PC-3 (cell line): ENCODE results near the gene MYO5B. TPM values are rescaled to one million over a fixed set of nuclear protein-coding genes. Genes with fewer than 3 reads are reported as not detected.
"Not testable (repeated sequence)": the region's sequence is repeated elsewhere in the genome, so short reads cannot be mapped to it uniquely, and the experiment has no call there.

Experiments
- ATAC-seq: fragments of 200-7000 bp; cut with Tn5 transposase; 2 replicates; pipeline ENCODE4 v1.9.1; 2020; ENCODE audit warnings: mild to moderate bottlenecking, moderate library complexity
- BruUV-seq: library from RNA; stranded (reverse); fragments of 400-500 nt; replicated peaks from 2 replicates; lab custom pipeline; 2021; lab: Mats Ljungman, UMichigan
- CTCF ChIA-PET: fragments of 300-600 bp; sonication (Branson Sonifier 250); formaldehyde crosslinking; loops from one replicate; lab custom pipeline; 2022; ENCODE audit warnings: antibody characterized with exemption; lab: Charles Lee
- POLR2A ChIA-PET: fragments of 300-600 bp; sonication (Branson Sonifier 250); formaldehyde crosslinking; loops from one replicate; lab custom pipeline; 2022; ENCODE audit warnings: antibody characterized with exemption; ENCODE audit not compliant: unreplicated experiment; lab: Charles Lee
- DNase-seq: peaks from one replicate; pipeline ENCODE4 v3.0.0-alpha.2; 2015
- H2AFZ ChIP-seq: fragments of 300-600 bp; sonication (generic); 2 replicates; pipeline ENCODE4 v1.6.0; 2016; ENCODE audit warnings: antibody characterized with exemption, low read length
- H3F3A ChIP-seq: fragments of 300-600 bp; sonication (generic); one replicate; pipeline ENCODE4 v1.6.0; 2017; ENCODE audit warnings: antibody characterized with exemption, low read length, control low read depth, mild to moderate bottlenecking; ENCODE audit not compliant: unreplicated experiment
- H3K27ac ChIP-seq: fragments of 300-600 bp; sonication (generic); 2 replicates; pipeline ENCODE4 v1.5.1; 2016; ENCODE audit warnings: mild to moderate bottlenecking, low read length
- H3K27me3 ChIP-seq: fragments of 300-600 bp; sonication (generic); 2 replicates; pipeline ENCODE4 v1.6.1; 2016; ENCODE audit warnings: low read length, mixed read lengths
- H3K36me3 ChIP-seq: fragments of 300-600 bp; sonication (generic); 2 replicates; pipeline ENCODE4 v1.6.1; 2016; ENCODE audit warnings: low read depth, mixed run types, low read length, mixed read lengths
- H3K4me1 ChIP-seq: fragments of 300-600 bp; sonication (generic); 2 replicates; pipeline ENCODE4 v1.5.1; 2016; ENCODE audit warnings: low read length; ENCODE audit not compliant: insufficient read depth
- H3K4me2 ChIP-seq: fragments of 300-600 bp; sonication (generic); 2 replicates; pipeline ENCODE4 v1.6.0; 2016; ENCODE audit warnings: low read length
- H3K4me3 ChIP-seq: fragments of 300-600 bp; sonication (generic); 2 replicates; pipeline ENCODE4 v1.5.1; 2016; ENCODE audit warnings: mild to moderate bottlenecking, low read length, mixed read lengths
- H3K79me2 ChIP-seq: fragments of 300-600 bp; sonication (generic); 2 replicates; pipeline ENCODE4 v1.6.1; 2017; ENCODE audit warnings: low read length, mixed read lengths
- H3K9ac ChIP-seq: fragments of 300-600 bp; sonication (generic); 2 replicates; pipeline ENCODE4 v1.6.0; 2016; ENCODE audit warnings: mild to moderate bottlenecking, low read length
- H3K9me2 ChIP-seq: fragments of 300-600 bp; sonication (generic); replicated peaks from 2 replicates; pipeline ENCODE4 v1.6.1; 2016; ENCODE audit warnings: mixed run types, low read length, mixed read lengths
- H3K9me3 ChIP-seq: fragments of 300-600 bp; sonication (generic); 2 replicates; pipeline ENCODE4 v1.6.1; 2016; ENCODE audit warnings: low read length, mixed read lengths
- H4K20me1 ChIP-seq: fragments of 300-600 bp; sonication (generic); 2 replicates; pipeline ENCODE4 v1.6.1; 2016; ENCODE audit warnings: low read length, mixed read lengths
- CTCF ChIP-seq: fragments of 300-600 bp; sonication (generic); conservative IDR thresholded peaks from 2 replicates; pipeline ENCODE4 v1.5.1; 2017; ENCODE audit warnings: antibody characterized with exemption, low read depth, mild to moderate bottlenecking, low read length
- EZH2 ChIP-seq: fragments of 300-600 bp; sonication (generic); IDR thresholded peaks from one replicate; pipeline ENCODE4 v1.6.1; 2017; ENCODE audit warnings: antibody characterized with exemption, mild to moderate bottlenecking, low read length; ENCODE audit not compliant: unreplicated experiment
- EZH2phosphoT487 ChIP-seq: fragments of 300-600 bp; sonication (generic); IDR thresholded peaks from 2 replicates; pipeline ENCODE4 v1.6.1; 2018; ENCODE audit warnings: mild to moderate bottlenecking, antibody characterized with exemption, low read length, borderline replicate concordance
- intact Hi-C: fragments of 100-400 bp; cut with micrococcal nuclease; formaldehyde crosslinking; loops from 2 replicates; pipeline ENCODE4 v1.9.0; 2023
- total RNA-seq: library from RNA; depleted of rRNA; stranded (reverse); fragments of >200 nt; gene quantifications from 2 replicates; pipeline ENCODE4 v1.2.3, GENCODE V29; 2014

MYO5B gene
- total RNA-seq, 1 experiment from 2014 or later, result 10.7 TPM

DNA sequence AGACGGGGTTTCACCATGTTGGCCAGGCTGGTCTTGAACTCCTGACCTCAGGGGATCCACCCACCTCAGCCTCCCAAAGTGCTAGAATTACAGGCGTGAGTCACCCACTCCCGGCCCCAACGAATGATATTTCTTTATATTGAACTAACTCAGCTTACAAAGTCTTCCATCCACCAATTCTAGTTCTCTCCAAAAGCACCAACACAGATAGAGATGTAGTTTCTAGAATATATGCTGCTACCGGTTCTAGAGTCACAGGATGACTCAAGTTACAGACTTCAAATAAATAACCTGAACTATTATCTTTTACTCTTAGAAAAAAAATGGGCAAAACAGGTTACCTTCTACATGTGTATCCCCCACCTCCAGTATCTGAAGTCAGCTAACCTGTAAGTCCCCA lies 390.9 kb downstream of the MYO5B start:
- no peaks in the 10 kb centered on the region for H3K27me3 ChIP-seq
- no peak overlapping the region for H3K4me3 ChIP-seq
- no peaks in the 10 kb centered on the region for H3K4me1 ChIP-seq
- no peak overlapping the region for H2AFZ ChIP-seq
- H3K79me2 ChIP-seq, result no peaks in the 10 kb centered on the region
- no peaks in the 10 kb centered on the region for H3K36me3 ChIP-seq
- no peak overlapping the region for H3K4me2 ChIP-seq
- DNase-seq, result no peak
- no peak for ATAC-seq
- no TSS peak for BruUV-seq
- no peaks in the 10 kb centered on the region for H3F3A ChIP-seq
- intact Hi-C loops, result no loop called here
- no peaks in the 10 kb centered on the region for H3K9me3 ChIP-seq
- H3K27ac ChIP-seq, result no peak overlapping the region
- POLR2A ChIA-PET, result no interaction called here
- no peak overlapping the region for H3K9ac ChIP-seq
- no peaks in the 10 kb centered on the region for H3K9me2 ChIP-seq
- no peaks in the 10 kb centered on the region for H4K20me1 ChIP-seq
- CTCF ChIA-PET, result no interaction called here
- TF ChIP-seq EZH2phosphoT487 (no peak), CTCF (no peak), EZH2 (no peak)

GRCh38 chr18:49802623-49803022 lies 392.3 kb downstream of the MYO5B start:
- ATAC-seq (no peak), DNase-seq (no peak)
- no peaks in the 10 kb centered on the region for H3K9me2 ChIP-seq
- BruUV-seq, result no TSS peak
- ChIA-PET CTCF (no interaction called here), POLR2A (no interaction called here)
- H3K79me2 ChIP-seq, result no peaks in the 10 kb centered on the region
- H3K27ac ChIP-seq, result no peak overlapping the region
- H3K9me3 ChIP-seq, result no peaks in the 10 kb centered on the region
- intact Hi-C loops, result no loop called here
- H4K20me1 ChIP-seq, result no peaks in the 10 kb centered on the region
- no peak overlapping the region for H3K9ac ChIP-seq
- TF ChIP-seq CTCF (no peak), EZH2phosphoT487 (no peak), EZH2 (no peak)
- no peaks in the 10 kb centered on the region for H3F3A ChIP-seq
- no peaks in the 10 kb centered on the region for H3K27me3 ChIP-seq
- no peak overlapping the region for H3K4me3 ChIP-seq
- H3K4me1 ChIP-seq, result no peaks in the 10 kb centered on the region
- no peak overlapping the region for H3K4me2 ChIP-seq
- H2AFZ ChIP-seq, result no peak overlapping the region
- H3K36me3 ChIP-seq, result no peaks in the 10 kb centered on the region

GRCh38 chr18:49800491-49800890 lies 394.5 kb downstream of the MYO5B start:
- H3K36me3 ChIP-seq, H3K79me2 ChIP-seq, H3K9me3 ChIP-seq, intact Hi-C loops, CTCF ChIA-PET, H4K20me1 ChIP-seq, H3K27ac ChIP-seq, H2AFZ ChIP-seq, H3K4me1 ChIP-seq, ATAC-seq, H3K4me3 ChIP-seq, DNase-seq, BruUV-seq, H3K4me2 ChIP-seq, H3K9ac ChIP-seq, H3K27me3 ChIP-seq, H3F3A ChIP-seq, POLR2A ChIA-PET, H3K9me2 ChIP-seq: not testable (repeated sequence)

GRCh38 chr18:49799806-49800205 lies 395.1 kb downstream of the MYO5B start:
- H3K9me2 ChIP-seq, H3K79me2 ChIP-seq, POLR2A ChIA-PET, H3K4me3 ChIP-seq, H3K9ac ChIP-seq, H3K4me2 ChIP-seq, H3K4me1 ChIP-seq, H3F3A ChIP-seq, DNase-seq, H3K36me3 ChIP-seq, H3K27me3 ChIP-seq, H3K9me3 ChIP-seq, CTCF ChIA-PET, BruUV-seq, H2AFZ ChIP-seq, ATAC-seq, H4K20me1 ChIP-seq, H3K27ac ChIP-seq: not testable (repeated sequence)
- intact Hi-C loops, result loop anchor here (5.0 kb wide), 1 partner anchor 57 kb away; no protein-coding TSS in a partner anchor
